Spleen (tissue), 7 donors: ENCODE data around the gene ZC3H6.

Source experiments
- CTCF ChIP-seq, 11 experiments: fragments of 200-600 bp in 7 of 11; fragments of 450-650 bp in 4 of 11; sonication (generic) in 4 of 11; IDR thresholded peaks in 8 of 11; conservative IDR thresholded peaks in 3 of 11; 1 replicate in 7 of 11; 2 replicates in 4 of 11; pipeline versions ENCODE4 v1.4.0 to v1.8.0; 2016 to 2021; ENCODE audit warnings: antibody characterized with exemption in 11 of 11, inconsistent platforms in 4 of 11, mild to moderate bottlenecking in 1 of 11
- POLR2A ChIP-seq, 3 donors: fragments of 450-650 bp; IDR thresholded peaks; one replicate each; pipeline ENCODE4 v1.5.1; 2017; ENCODE audit warnings: antibody characterized with exemption in 3 of 3, mild to moderate bottlenecking in 1 of 3
- donor health status: DM: no; HTN: no; CAD: no; lungs with moderate emphysema.
- donor health status: DM: no; HTN: no; CAD: no.
- donor health status: DM: no; HTN: no; CAD: no.

GRCh38 chr2:112244854-112245253, 30.5 kb upstream of the ZC3H6 start:
- TF ChIP-seq CTCF (IDR thresholded peaks at IDR 0.05 in 8 of 11, conservative IDR thresholded peaks at IDR 0.05 in 3 of 11): no peak
- TF ChIP-seq POLR2A (IDR thresholded peaks at IDR 0.05): no peak
